Measurements from ENCODE around the gene MPPED2.
"Not testable (repeated sequence)": the region's sequence is repeated elsewhere in the genome, so short reads cannot be mapped to it uniquely, and the experiment has no call there.

Gene MPPED2

GRCh38 chr11:30568931-30569330 is 17.2 kb downstream of the MPPED2 start:
- H3K9me3 ChIP-seq (ENCODE audit: control insufficient read depth, insufficient read depth, low read length) = no peaks in the 10 kb centered on the region
- no peak overlapping the region for H3K9ac ChIP-seq (ENCODE audit: low read depth, low read length)
- peaks cover 23% of the 10 kb centered on the region for H3K4me1 ChIP-seq (ENCODE audit: control insufficient read depth, insufficient read depth, low read length)
- H3K36me3 ChIP-seq (ENCODE audit: control insufficient read depth, insufficient read depth, low read length) = no peaks in the 10 kb centered on the region
- no peaks in the 10 kb centered on the region for H3K27me3 ChIP-seq (ENCODE audit: control insufficient read depth, insufficient read depth, low read length)
- no peak overlapping the region for H3K4me3 ChIP-seq (ENCODE audit: low read depth, low read length)

- H3K4me3 ChIP-seq (ENCODE audit: low read depth, low read length) = no peak overlapping the region
- H3K36me3 ChIP-seq (ENCODE audit: control insufficient read depth, insufficient read depth, low read length) = no peaks in the 10 kb centered on the region
- H3K9me3 ChIP-seq (ENCODE audit: control insufficient read depth, insufficient read depth, low read length) = peaks cover 12% of the 10 kb centered on the region
- H3K9ac ChIP-seq (ENCODE audit: low read depth, low read length) = no peak overlapping the region
- H3K27me3 ChIP-seq (ENCODE audit: control insufficient read depth, insufficient read depth, low read length) = no peaks in the 10 kb centered on the region
- H3K4me1 ChIP-seq (ENCODE audit: control insufficient read depth, insufficient read depth, low read length) = peaks cover 23% of the 10 kb centered on the region
Measured at GRCh38 chr11:30567644-30568043, 18.5 kb downstream of the MPPED2 start.

GRCh38 chr11:30567120-30567519 is 19.0 kb downstream of the MPPED2 start:
- Histone ChIP-seq H3K4me3 (ENCODE audit: low read depth, low read length) (no peak overlapping the region), H3K9me3 (ENCODE audit: control insufficient read depth, insufficient read depth, low read length) (peaks cover 12% of the 10 kb centered on the region), H3K36me3 (ENCODE audit: control insufficient read depth, insufficient read depth, low read length) (no peaks in the 10 kb centered on the region), H3K4me1 (ENCODE audit: control insufficient read depth, insufficient read depth, low read length) (peaks cover 23% of the 10 kb centered on the region), H3K9ac (ENCODE audit: low read depth, low read length) (no peak overlapping the region), H3K27me3 (ENCODE audit: control insufficient read depth, insufficient read depth, low read length) (no peaks in the 10 kb centered on the region)

- Histone ChIP-seq H3K9ac (ENCODE audit: low read depth, low read length) (no peak overlapping the region), H3K9me3 (ENCODE audit: control insufficient read depth, insufficient read depth, low read length) (peaks cover 12% of the 10 kb centered on the region), H3K36me3 (ENCODE audit: control insufficient read depth, insufficient read depth, low read length) (no peaks in the 10 kb centered on the region), H3K27me3 (ENCODE audit: control insufficient read depth, insufficient read depth, low read length) (no peaks in the 10 kb centered on the region), H3K4me1 (ENCODE audit: control insufficient read depth, insufficient read depth, low read length) (peaks cover 29% of the 10 kb centered on the region), H3K4me3 (ENCODE audit: low read depth, low read length) (no peak overlapping the region)
Measured at GRCh38 chr11:30566482-30566881, 19.7 kb downstream of the MPPED2 start.

GRCh38 chr11:30565027-30565426 is 21.1 kb downstream of the MPPED2 start:
- H3K4me1 ChIP-seq (ENCODE audit: control insufficient read depth, insufficient read depth, low read length) = peaks cover 39% of the 10 kb centered on the region
- H3K27me3 ChIP-seq (ENCODE audit: control insufficient read depth, insufficient read depth, low read length) = no peaks in the 10 kb centered on the region
- no peak overlapping the region for H3K4me3 ChIP-seq (ENCODE audit: low read depth, low read length)
- peaks cover 12% of the 10 kb centered on the region for H3K9me3 ChIP-seq (ENCODE audit: control insufficient read depth, insufficient read depth, low read length)
- H3K9ac ChIP-seq (ENCODE audit: low read depth, low read length) = no peak overlapping the region
- no peaks in the 10 kb centered on the region for H3K36me3 ChIP-seq (ENCODE audit: control insufficient read depth, insufficient read depth, low read length)

- Histone ChIP-seq H3K4me3 (ENCODE audit: low read depth, low read length) (no peak overlapping the region), H3K9ac (ENCODE audit: low read depth, low read length) (no peak overlapping the region), H3K4me1 (ENCODE audit: control insufficient read depth, insufficient read depth, low read length) (peaks cover 39% of the 10 kb centered on the region), H3K9me3 (ENCODE audit: control insufficient read depth, insufficient read depth, low read length) (peaks cover 12% of the 10 kb centered on the region), H3K36me3 (ENCODE audit: control insufficient read depth, insufficient read depth, low read length) (no peaks in the 10 kb centered on the region), H3K27me3 (ENCODE audit: control insufficient read depth, insufficient read depth, low read length) (no peaks in the 10 kb centered on the region)
Measured at GRCh38 chr11:30561691-30562415, 24.3 kb downstream of the MPPED2 start.

- Histone ChIP-seq H3K4me3 (ENCODE audit: low read depth, low read length) (no peak overlapping the region), H3K27me3 (ENCODE audit: control insufficient read depth, insufficient read depth, low read length) (no peaks in the 10 kb centered on the region), H3K36me3 (ENCODE audit: control insufficient read depth, insufficient read depth, low read length) (no peaks in the 10 kb centered on the region), H3K9ac (ENCODE audit: low read depth, low read length) (no peak overlapping the region), H3K4me1 (ENCODE audit: control insufficient read depth, insufficient read depth, low read length) (peaks cover 33% of the 10 kb centered on the region), H3K9me3 (ENCODE audit: control insufficient read depth, insufficient read depth, low read length) (peaks cover 12% of the 10 kb centered on the region)
Measured at GRCh38 chr11:30560206-30561106, 25.7 kb downstream of the MPPED2 start.

- H3K4me3 ChIP-seq (ENCODE audit: low read depth, low read length) = no peak overlapping the region
- no peaks in the 10 kb centered on the region for H3K36me3 ChIP-seq (ENCODE audit: control insufficient read depth, insufficient read depth, low read length)
- peaks cover 12% of the 10 kb centered on the region for H3K9me3 ChIP-seq (ENCODE audit: control insufficient read depth, insufficient read depth, low read length)
- H3K27me3 ChIP-seq (ENCODE audit: control insufficient read depth, insufficient read depth, low read length) = no peaks in the 10 kb centered on the region
- H3K9ac ChIP-seq (ENCODE audit: low read depth, low read length) = no peak overlapping the region
- peaks cover 28% of the 10 kb centered on the region for H3K4me1 ChIP-seq (ENCODE audit: control insufficient read depth, insufficient read depth, low read length)
Measured at GRCh38 chr11:30559004-30559403, 27.1 kb downstream of the MPPED2 start.

GRCh38 chr11:30554587-30554986 is 31.6 kb downstream of the MPPED2 start:
- H3K4me1 ChIP-seq (ENCODE audit: control insufficient read depth, insufficient read depth, low read length) = peaks cover 35% of the 10 kb centered on the region
- not testable (repeated sequence) for H3K9ac ChIP-seq (ENCODE audit: low read depth, low read length); H3K4me3 ChIP-seq (ENCODE audit: low read depth, low read length); H3K9me3 ChIP-seq (ENCODE audit: control insufficient read depth, insufficient read depth, low read length); H3K36me3 ChIP-seq (ENCODE audit: control insufficient read depth, insufficient read depth, low read length); H3K27me3 ChIP-seq (ENCODE audit: control insufficient read depth, insufficient read depth, low read length)

- Histone ChIP-seq H3K27me3 (ENCODE audit: control insufficient read depth, insufficient read depth, low read length) (no peaks in the 10 kb centered on the region), H3K4me1 (ENCODE audit: control insufficient read depth, insufficient read depth, low read length) (peaks cover 40% of the 10 kb centered on the region), H3K4me3 (ENCODE audit: low read depth, low read length) (no peak overlapping the region), H3K36me3 (ENCODE audit: control insufficient read depth, insufficient read depth, low read length) (no peaks in the 10 kb centered on the region), H3K9ac (ENCODE audit: low read depth, low read length) (no peak overlapping the region), H3K9me3 (ENCODE audit: control insufficient read depth, insufficient read depth, low read length) (no peaks in the 10 kb centered on the region)
Measured at GRCh38 chr11:30553521-30554110, 32.5 kb downstream of the MPPED2 start.

GRCh38 chr11:30552839-30553238 is 33.3 kb downstream of the MPPED2 start:
- no peak overlapping the region for H3K4me3 ChIP-seq (ENCODE audit: low read depth, low read length)
- H3K4me1 ChIP-seq (ENCODE audit: control insufficient read depth, insufficient read depth, low read length) = peaks cover 43% of the 10 kb centered on the region
- no peaks in the 10 kb centered on the region for H3K27me3 ChIP-seq (ENCODE audit: control insufficient read depth, insufficient read depth, low read length)
- no peak overlapping the region for H3K9ac ChIP-seq (ENCODE audit: low read depth, low read length)
- no peaks in the 10 kb centered on the region for H3K9me3 ChIP-seq (ENCODE audit: control insufficient read depth, insufficient read depth, low read length)
- H3K36me3 ChIP-seq (ENCODE audit: control insufficient read depth, insufficient read depth, low read length) = no peaks in the 10 kb centered on the region

Measured in iPS-15b (cell line).